Right forelimb (tissue), 1 donor: ENCODE results near the gene HAUS5.
"Not testable (repeated sequence)": the region's sequence is repeated elsewhere in the genome, so short reads cannot be mapped to it uniquely, and the experiment has no call there.

Source experiments
- DNase-seq: peaks from one replicate; pipeline ENCODE4 v3.0.0-alpha.2; 2018

Gene HAUS5, protein sequence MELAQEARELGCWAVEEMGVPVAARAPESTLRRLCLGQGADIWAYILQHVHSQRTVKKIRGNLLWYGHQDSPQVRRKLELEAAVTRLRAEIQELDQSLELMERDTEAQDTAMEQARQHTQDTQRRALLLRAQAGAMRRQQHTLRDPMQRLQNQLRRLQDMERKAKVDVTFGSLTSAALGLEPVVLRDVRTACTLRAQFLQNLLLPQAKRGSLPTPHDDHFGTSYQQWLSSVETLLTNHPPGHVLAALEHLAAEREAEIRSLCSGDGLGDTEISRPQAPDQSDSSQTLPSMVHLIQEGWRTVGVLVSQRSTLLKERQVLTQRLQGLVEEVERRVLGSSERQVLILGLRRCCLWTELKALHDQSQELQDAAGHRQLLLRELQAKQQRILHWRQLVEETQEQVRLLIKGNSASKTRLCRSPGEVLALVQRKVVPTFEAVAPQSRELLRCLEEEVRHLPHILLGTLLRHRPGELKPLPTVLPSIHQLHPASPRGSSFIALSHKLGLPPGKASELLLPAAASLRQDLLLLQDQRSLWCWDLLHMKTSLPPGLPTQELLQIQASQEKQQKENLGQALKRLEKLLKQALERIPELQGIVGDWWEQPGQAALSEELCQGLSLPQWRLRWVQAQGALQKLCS

DNA sequence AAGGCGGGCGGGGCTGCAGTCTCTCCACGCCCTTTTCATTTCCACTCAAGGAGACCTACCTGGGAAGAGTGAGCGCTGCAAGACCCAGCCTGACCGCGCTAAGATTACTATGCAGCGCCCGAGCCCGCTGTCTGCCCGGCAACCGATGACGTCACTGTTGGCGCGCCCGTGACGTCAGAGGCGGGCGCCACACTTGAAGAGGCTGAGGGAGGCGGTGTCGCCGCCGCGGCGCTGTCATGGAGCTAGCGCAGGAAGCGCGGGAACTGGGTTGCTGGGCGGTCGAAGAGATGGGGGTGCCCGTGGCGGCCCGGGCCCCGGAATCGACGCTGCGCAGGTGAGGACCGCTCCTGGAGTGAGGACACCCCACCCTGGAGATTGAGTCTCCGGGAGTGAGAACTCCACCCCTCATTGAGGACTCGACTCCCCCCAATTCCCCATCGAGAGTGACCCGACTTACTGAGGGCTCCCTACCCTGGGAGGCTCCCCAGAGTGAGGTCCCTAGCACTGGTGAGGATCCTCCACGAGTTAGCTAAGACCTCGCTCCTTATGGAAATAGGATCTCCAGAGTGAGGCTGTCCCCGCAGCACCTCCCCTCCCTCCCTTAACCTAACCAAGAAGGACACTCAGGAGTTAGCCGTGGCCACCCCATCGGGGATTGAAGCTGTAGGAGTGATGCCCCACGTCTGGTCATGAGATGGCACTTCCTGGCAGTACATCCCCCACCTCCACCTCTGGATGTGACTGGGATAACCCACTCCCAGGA is at the start of gene HAUS5:
Gene HAUS5 (plus strand): TSS at position 177 of the 763 bp plus-strand sequence. CDS start 60 bp downstream, at position 237.
- peak; percentile 99 for DNase-seq

DNA sequence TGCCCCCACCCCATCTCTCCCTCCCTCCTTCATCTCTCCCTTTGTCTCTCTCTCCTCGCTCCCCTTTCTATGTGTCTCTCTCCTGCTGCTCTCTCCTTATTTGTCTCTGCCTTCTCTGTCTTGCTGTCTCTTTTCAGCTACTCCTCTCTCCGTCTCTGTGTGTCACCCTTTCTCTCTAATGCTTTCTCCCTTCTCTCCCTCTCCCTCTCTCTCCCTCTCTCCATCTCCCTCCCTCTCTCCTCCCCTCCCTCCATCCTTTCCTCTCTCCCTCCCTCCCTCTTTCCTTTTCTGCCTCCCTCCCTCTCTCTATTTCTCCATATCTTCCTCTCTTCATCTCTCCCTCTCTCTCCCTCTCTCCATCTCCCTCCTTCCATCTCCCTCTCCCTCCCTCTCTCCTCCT is 49.8 kb upstream of the HAUS5 start:
- DNase-seq = no peak

DNA sequence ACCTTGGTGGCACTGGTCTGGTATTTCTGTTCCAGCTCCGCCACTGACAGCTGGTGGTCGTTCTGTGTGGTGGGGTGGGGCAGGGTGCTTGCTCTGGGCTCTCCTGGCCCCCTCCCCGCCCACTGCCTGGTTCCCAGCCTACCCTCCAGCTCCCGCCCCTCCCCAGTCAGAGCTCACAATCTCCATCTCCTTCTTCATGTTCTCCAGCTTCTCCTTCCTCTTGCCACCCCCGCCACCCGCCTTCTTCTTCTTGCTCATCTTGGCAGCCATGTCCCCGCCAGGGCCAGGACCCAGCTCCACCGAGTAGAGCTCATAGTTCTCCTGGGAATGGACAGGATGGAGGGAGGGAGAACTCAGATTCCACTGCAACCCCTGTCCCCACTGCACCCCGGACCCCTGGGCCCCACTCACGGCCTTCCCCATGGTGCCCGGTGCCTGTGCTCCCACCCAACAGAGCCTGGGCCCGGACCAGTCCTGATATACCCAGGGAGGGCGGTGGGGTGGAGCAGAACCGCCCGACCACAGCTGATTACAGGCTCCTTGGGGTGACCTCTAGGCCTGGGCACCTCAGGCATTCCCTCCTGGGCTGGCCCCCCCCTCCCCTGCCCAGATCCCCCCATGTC is 49.2 kb upstream of the HAUS5 start, which contains the start of gene ATP4A:
Gene ATP4A (minus strand): TSS at position 452 of the 623 bp plus-strand sequence. CDS start 29 bp downstream, at position 423.
- DNase-seq = no peak

DNA sequence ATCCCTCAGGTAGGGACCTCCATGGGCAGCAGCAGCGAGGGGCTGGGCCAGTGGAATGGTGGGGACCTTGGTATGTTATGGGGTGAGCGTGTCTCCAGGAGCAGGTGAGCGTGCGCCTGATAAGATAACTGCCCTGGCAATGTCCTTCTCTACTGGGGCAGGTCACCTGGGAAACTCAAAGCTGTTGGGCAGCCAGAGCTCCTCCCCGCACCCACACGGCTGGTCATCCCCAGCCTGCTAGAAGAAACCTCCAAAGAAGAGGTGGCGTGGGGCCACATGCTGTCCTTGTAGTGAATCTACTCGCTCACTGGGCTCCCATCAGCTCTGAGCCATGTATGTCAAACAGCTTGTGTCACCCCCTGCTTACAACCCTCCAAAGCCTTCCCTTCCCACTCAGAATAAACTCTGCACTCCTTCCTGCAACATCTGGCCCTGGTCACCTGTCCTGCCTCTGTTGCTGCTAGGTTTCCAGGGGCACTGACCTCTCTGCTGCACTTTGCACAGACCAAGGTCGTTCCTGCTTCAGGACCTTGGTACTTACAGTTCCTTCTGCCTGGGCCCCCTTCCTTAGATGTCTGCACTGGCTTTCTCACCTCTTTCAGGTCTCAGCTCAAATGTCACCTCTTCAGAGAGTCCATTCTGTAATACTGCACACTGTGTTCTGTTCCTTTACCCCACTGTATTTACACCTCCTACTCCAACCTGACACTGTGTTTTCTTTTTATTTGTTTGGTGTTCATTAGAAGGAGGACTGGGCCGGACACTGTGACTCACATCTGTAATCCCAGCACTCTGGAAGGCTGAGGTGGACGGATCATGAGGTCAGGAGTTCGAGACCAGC is 47.3 kb upstream of the HAUS5 start:
- no peak for DNase-seq

DNA sequence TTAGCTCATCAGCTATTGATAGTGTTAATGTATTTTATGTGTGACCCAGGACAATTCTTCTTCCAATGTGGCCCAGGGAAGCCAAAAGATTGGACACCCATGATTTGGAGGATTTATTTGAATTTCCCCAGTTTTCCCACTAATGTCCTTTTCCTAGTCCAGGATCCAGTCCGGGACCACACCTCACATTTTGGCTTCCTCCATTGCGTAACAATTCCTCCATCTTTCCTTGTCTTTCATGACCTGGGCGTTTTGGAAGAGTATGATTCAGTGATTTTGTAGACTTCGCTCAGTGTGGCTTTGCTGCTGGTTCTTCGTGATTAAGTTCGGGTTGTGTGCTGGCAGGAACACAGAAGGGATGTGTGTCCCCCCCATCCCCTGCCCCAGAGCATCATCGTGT is 45.8 kb upstream of the HAUS5 start:
- no peak for DNase-seq

DNA sequence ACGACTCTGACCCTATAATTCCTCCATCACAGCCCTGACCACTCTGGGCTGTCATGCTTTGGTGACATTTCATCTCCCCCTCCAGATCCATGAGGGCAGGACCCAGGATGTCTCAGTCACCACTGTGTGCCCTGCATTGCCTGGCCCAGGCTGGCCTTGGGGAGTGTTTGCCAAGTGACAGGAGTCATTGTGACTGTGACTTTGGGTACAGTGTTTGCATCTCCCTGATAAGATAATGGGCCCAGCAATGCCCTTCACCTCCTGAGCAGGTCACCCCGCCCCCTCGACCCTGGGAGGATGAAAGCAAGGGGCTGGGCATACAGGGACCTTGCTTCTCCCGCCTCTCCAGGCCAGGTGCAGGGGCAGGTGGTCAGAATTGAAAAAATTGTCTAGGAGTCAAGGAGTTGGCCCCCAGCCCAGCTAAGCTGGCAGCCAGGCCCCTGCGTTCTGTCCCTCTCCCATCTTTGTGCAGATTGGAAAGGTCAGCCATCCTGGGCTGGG is 43.2 kb upstream of the HAUS5 start:
- DNase-seq = no peak

DNA sequence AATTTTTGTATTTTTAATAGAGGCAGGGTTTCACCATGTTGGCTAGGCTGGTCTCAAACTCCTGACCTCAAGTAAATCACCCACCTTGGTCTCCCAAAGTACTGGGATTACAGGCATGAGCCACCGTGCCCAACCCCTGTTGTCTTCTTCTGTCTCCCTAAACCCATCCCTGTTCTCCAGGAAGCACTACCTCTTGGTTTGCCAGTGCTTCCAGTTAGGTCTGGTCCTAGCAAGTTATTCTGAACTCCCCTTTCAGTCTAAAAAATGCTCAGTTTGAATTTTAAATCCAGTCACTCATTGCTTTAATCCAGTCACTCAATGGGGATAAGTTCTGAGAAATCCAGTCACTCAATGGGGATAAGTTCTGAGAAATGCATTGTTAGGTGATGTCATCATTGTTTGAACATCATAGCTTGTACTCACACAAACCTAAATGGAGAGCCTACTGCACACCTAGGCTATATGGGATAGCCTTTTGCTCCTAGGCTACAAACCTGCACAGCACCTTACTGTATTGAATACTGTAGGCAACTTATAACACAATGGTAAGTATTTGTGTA is 41.0 kb upstream of the HAUS5 start:
- no peak for DNase-seq

DNA sequence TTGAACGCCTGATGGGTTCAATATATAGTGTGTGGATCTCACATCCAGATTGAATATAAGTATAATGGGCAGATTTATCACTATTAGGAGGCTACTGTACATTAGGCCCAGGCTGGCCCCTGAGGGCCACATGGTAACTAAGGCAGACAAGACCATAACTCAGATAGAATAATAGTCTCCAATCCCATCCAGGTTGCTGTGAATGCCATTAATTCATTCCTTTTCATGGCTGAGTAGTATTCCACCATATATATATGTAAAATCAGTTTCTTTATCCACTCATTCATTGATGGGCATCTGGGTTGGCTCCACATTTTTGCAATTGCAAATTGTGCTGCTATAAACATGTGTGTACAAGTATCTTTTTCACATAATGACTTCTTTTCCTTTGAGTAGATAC is 34.6 kb upstream of the HAUS5 start:
- DNase-seq = no peak

DNA sequence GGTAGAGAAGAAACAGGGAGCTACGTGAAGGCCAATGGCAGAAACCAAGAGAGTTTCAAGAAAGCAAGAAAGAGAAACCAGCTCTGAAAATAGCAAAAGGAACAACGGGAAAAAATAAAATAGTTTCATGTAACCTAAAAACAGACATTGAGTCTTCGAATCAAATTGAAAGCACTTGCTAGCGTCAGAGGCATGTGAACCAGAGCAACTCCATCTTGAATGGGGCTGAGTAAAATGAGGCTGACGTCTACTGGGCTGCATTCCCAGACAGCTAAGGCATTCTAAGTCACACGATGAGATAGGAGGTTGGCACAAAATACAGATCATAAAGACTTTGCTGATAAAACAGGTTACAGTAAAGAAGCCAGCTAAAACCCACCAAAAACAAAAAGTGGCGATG is 33.8 kb upstream of the HAUS5 start:
- no peak for DNase-seq

- DNase-seq = no peak
These were observed 29.8 kb upstream of the HAUS5 start for GRCh38 chr19:35582760-35583159.

GRCh38 chr19:35585848-35586247 is 26.7 kb upstream of the HAUS5 start, which contains the start of gene PMIS2:
PMIS2 (plus strand) TSS chr19:35586173; CDS start chr19:35586260, 87 bp downstream.
- DNase-seq = no peak

DNA sequence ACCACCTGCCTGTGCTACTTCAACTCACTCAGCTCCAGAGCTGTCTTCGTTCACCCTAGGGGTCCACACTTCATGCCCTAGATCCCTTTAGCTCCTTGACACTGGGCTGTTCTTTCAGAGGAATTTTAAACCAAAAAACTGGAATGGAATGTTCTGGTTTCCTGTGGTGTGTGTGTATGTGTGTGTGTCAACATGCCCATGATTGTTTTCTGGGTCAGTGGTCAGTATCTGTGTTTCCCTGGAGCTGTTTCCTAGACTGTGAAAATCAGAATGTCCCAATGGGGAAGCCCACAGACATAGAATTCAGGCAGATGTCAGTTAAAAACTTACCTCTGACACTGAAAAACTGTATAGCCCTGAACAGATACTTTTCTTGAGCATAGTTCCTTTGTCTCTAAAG is 25.2 kb upstream of the HAUS5 start:
- no peak for DNase-seq

DNA sequence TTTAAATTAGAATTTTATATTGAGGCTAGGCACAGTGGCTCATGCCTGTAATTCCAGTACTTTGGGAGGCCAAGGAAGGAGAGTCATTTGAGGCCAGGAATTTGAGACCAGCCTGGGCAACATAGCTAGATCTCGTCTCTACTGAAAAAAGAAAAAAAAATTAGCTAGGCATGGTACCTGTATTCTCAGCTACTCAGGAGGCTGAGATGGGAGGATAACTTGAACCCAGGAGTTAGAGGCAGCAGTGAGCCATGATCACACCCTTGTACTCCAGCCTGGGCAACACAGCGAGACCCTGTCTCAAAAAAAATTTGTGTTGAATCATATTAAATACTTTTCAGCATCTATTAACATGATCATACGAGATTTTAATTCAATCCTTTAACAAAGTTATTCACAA is 21.7 kb upstream of the HAUS5 start:
- DNase-seq = no peak

DNA sequence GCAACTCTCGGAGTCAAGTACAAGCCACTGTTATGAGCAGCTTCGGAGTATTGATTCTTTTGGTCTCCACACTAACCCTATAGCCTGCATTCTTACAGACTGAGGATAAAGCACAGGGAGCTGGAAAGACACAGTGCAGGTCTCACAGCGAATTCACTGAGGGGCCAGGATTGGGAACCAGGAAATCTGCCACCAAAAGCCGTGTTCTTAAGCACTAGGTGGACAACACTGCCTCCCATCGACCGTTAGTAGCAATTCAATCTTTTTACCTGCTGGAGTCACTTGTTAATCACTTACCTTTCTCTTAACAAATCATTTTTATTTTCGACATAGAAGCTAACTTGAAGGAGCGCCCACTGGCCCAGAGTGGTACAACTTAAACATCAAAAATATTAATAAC is 20.3 kb upstream of the HAUS5 start:
- no peak for DNase-seq

- not testable (repeated sequence) for DNase-seq
These were observed 17.5 kb upstream of the HAUS5 start for GRCh38 chr19:35595026-35595425.

DNA sequence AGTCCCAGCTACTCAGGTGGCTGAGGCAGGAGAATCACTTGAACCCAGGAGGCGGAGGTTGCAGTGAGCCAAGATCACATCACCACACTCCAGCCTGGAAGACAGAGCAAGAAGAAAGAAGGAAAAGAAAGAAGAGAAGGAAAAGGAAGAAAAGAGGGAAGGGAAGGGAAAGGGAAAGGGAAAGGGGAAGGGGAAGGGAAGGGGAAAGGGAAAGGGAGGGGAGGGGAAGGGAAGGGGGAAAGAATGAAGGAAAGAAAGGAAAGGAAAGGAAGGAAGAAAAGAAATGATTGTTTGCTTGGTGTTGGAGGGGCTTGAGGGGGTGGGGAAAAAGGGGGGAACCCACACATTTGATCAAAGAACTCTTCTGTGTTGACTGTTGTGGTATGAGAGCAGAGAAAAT is 16.6 kb upstream of the HAUS5 start:
- DNase-seq = no peak

- DNase-seq = no peak
These were observed 16.1 kb upstream of the HAUS5 start for GRCh38 chr19:35596366-35596999.

DNA sequence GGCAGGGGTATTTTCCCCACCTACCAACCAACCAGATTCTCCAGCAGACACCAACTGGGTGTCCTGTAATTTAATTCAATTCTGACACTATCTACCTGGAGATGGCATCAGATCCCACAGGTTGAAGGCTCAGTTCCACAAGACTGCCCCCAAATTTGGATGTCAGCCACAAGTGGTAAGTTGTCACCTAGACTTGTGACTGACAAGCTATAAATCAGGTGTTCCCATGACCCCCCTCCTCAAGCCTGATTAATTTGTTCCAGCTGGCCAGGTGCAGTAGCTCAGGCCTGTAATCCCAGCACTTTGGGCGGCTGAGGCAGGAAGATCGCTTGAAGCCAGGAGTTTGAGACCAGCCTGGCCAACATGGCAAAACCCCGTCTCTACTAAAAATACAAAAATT is 10.6 kb upstream of the HAUS5 start:
- DNase-seq = no peak

GRCh38 chr19:35604436-35604835 is 8.1 kb upstream of the HAUS5 start:
- DNase-seq = not testable (repeated sequence)

- not testable (repeated sequence) for DNase-seq
These were observed 5.4 kb upstream of the HAUS5 start for GRCh38 chr19:35607170-35607569.

GRCh38 chr19:35607661-35608060 is 4.9 kb upstream of the HAUS5 start:
- no peak for DNase-seq
